C4-2B (cell line): Measurements from ENCODE around the gene KRABD2.

ENCODE experiments used
- CTCF ChIP-seq: fragments of 450-650 bp; conservative IDR thresholded peaks from 2 replicates; pipeline ENCODE4 v1.5.1; 2017; ENCODE audit warnings: mild to moderate bottlenecking
- ZFX ChIP-seq: fragments of 450-650 bp; IDR thresholded peaks from 2 replicates; pipeline ENCODE4 v1.6.1; 2017

- TF ChIP-seq CTCF, result no peak
- no peak for TF ChIP-seq ZFX
These were observed 42.8 kb upstream of the KRABD2 start for GRCh38 chr17:8419305-8419704.
